ENCODE data around the gene RAPH1.
"Not testable (repeated sequence)": the region's sequence is repeated elsewhere in the genome, so short reads cannot be mapped to it uniquely, and the experiment has no call there.

The RAPH1 gene

DNA sequence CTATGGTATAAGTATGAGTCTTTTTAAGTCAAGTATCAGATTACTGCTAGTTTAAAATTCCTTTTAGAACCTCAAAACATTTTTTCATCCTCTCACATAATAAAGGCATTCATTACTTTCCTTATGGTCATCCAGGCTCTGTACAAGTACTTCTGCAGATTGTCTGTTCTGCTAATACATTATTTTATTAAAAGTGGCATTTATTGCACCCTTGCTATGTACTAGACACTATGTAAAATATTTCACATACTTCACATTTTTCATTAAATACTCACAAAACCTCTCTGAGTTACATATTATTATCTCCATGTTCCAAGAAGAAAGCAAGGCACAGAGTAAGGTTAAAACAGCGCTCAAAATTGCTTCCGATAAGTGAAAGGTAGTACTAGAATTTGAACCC, 84.1 kb downstream of the RAPH1 start:
- FAIRE-seq, result no peak
- DNase-seq (ENCODE audit: insufficient read length, low spot score), result no peak
- TF ChIP-seq POLR2A (IDR thresholded peaks at IDR 0.05; ENCODE audit: low read depth, low read length), result no peak

GRCh38 chr2:203450561-203450960, 84.5 kb downstream of the RAPH1 start:
- TF ChIP-seq POLR2A (IDR thresholded peaks at IDR 0.05; ENCODE audit: low read depth, low read length), result no peak
- FAIRE-seq (no peak), DNase-seq (ENCODE audit: insufficient read length, low spot score) (no peak)

GRCh38 chr2:203446780-203447179, 88.3 kb downstream of the RAPH1 start:
- no peak for DNase-seq (ENCODE audit: insufficient read length, low spot score)
- no peak for TF ChIP-seq POLR2A (IDR thresholded peaks at IDR 0.05; ENCODE audit: low read depth, low read length)
- FAIRE-seq, result no peak

DNA sequence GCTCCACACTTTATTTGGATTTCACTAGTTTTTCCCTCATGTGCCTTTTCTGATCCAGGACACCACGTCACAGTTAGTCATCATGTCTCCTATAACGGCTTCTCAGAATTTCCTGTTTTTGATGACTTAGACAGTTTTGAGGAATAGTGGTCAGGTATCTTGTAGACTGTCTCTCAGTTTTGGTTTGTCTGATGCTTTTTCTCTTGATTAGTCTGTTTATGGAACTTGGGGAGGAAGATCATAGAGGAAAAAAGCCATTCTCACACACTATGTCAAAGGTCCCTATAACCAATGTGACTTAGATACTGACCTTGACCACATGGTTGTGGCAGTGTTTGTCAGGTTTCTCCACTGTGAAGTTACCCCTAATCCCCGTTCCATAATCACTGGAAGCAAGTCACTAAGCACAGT, 89.0 kb downstream of the RAPH1 start:
- FAIRE-seq, result peak; percentile 97
- DNase-seq (ENCODE audit: insufficient read length, low spot score), result no peak
- TF ChIP-seq POLR2A (IDR thresholded peaks at IDR 0.05; ENCODE audit: low read depth, low read length), result no peak

GRCh38 chr2:203444738-203445137, 90.4 kb downstream of the RAPH1 start:
- FAIRE-seq (no peak), DNase-seq (ENCODE audit: insufficient read length, low spot score) (no peak)
- TF ChIP-seq POLR2A (IDR thresholded peaks at IDR 0.05; ENCODE audit: low read depth, low read length), result no peak

GRCh38 chr2:203442463-203442862, 92.6 kb downstream of the RAPH1 start:
- DNase-seq (ENCODE audit: insufficient read length, low spot score) (no peak), FAIRE-seq (no peak)
- no peak for TF ChIP-seq POLR2A (IDR thresholded peaks at IDR 0.05; ENCODE audit: low read depth, low read length)

- FAIRE-seq, result no peak
These were observed 93.6 kb downstream of the RAPH1 start for GRCh38 chr2:203441463-203441862.

DNA sequence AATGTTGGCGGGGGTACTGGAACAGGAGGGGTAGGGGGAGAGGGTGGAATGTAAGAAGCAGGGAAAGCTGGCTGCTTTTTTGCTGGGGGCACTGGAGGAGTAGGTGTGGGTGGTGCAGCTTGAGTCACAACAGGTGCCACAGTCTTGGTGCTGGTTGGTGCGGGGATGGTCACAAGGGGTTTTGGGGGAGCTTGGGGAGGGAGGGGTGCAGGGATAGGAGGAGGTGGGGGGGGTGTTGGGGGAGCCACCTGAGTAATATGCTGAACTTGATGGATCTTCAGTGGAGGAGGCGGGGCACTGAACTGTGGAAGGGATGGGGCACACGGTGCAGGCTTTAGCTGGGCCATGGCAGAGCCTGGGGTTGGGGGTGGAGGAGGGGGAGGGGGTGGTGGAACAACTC, 94.4 kb downstream of the RAPH1 start:
- no peak for TF ChIP-seq POLR2A (IDR thresholded peaks at IDR 0.05; ENCODE audit: low read depth, low read length)
- FAIRE-seq (no peak), DNase-seq (ENCODE audit: insufficient read length, low spot score) (no peak)

More at GRCh38 chr2:203441463-203441862, 93.6 kb downstream of the RAPH1 start:
- no peak for DNase-seq (ENCODE audit: insufficient read length, low spot score)
- TF ChIP-seq POLR2A (IDR thresholded peaks at IDR 0.05; ENCODE audit: low read depth, low read length), result no peak

- no peak for FAIRE-seq
- DNase-seq (ENCODE audit: insufficient read length, low spot score), result no peak
These were observed 96.6 kb downstream of the RAPH1 start for GRCh38 chr2:203438528-203438927.

DNA sequence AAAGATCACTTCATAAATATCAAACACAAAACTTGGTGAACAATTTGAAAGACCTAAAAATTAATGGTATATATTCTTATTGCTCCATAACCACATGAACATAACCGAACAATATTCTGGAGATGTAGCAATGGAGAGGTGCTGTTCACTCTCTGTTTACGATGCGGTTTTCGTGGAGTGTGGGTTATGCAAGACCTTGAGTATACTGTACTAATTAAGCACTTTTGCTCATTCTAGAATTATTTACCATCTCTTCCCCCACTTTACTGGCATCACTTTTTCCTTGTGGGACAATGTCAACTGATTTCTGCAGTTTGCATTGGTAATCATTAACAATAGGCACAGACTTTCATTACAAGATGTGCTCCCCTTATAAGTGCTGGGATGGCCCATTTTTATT, 97.6 kb downstream of the RAPH1 start:
- FAIRE-seq (no peak), DNase-seq (ENCODE audit: insufficient read length, low spot score) (no peak)
- no peak for TF ChIP-seq POLR2A (IDR thresholded peaks at IDR 0.05; ENCODE audit: low read depth, low read length)

More at GRCh38 chr2:203438528-203438927, 96.6 kb downstream of the RAPH1 start:
- no peak for TF ChIP-seq POLR2A (IDR thresholded peaks at IDR 0.05; ENCODE audit: low read depth, low read length)

DNA sequence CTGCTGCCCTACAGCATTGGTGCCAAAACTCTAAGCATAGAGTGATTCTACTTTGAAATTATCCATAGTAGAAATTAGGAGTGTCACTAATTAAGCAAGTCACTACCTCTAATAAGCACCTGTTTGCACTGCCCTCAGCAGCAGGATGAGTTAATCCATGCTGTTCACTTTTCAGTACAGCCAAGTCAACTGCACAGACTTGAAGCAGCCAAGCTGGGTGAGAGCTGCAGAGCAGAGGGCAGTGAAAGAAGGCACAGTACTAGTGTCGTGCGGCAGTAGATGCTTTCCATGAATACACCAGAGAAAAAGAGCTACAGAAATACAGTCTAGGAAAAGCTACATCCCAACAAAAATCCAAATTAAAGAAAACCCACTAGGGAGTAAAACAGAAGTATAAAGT, 98.6 kb downstream of the RAPH1 start:
- DNase-seq (ENCODE audit: insufficient read length, low spot score), result no peak
- no peak for TF ChIP-seq POLR2A (IDR thresholded peaks at IDR 0.05; ENCODE audit: low read depth, low read length)
- no peak for FAIRE-seq

DNA sequence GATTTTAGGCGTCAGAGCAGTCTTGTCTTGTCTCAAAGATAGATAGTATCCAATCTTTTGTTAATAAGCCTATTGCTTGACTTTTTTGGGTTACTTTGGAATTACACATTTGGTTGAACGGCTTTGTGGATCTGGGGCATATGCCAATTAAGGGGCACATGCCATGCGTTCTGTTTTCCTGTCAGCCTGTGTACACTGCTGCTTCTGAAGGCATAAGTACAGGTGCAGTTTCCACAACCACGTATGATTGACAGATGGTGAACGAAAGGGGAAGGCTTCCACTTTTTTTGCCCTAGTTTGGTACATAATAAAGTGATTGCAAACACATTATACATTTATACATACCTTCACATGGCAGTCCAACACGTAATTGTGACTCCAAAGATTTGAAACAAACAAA, 102.3 kb downstream of the RAPH1 start:
- TF ChIP-seq POLR2A (IDR thresholded peaks at IDR 0.05; ENCODE audit: low read depth, low read length), result no peak
- DNase-seq (ENCODE audit: insufficient read length, low spot score) (no peak), FAIRE-seq (peak; percentile 57)

- no peak for TF ChIP-seq POLR2A (IDR thresholded peaks at IDR 0.05; ENCODE audit: low read depth, low read length)
- DNase-seq (ENCODE audit: insufficient read length, low spot score) (no peak), FAIRE-seq (no peak)
These were observed 103.5 kb downstream of the RAPH1 start for GRCh38 chr2:203431391-203432185.

GRCh38 chr2:203429643-203430042, 105.5 kb downstream of the RAPH1 start:
- not testable (repeated sequence) for DNase-seq (ENCODE audit: insufficient read length, low spot score); FAIRE-seq

DNA sequence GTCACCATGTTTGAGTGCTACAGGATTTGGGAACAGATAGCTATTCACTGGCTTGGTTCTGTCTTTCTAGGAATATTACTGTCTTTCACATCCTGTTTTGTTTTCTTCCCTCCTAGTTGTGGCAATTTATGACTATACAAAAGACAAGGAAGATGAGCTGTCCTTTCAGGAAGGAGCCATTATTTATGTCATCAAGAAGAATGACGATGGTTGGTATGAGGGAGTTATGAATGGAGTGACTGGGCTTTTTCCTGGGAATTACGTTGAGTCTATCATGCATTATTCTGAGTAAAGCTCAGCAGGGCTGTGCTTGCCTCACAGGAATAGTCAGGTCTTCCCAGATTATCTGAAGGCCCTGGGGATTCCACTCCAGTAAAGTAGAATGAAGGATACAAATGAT, 108.0 kb downstream of the RAPH1 start:
- TF ChIP-seq POLR2A (IDR thresholded peaks at IDR 0.05; ENCODE audit: low read depth, low read length), result no peak
- peak; percentile 84 for FAIRE-seq
- peak; percentile 10 for DNase-seq (ENCODE audit: insufficient read length, low spot score)
